GM19351 (cell line): Measurements from ENCODE around the gene TBATA.

Experiments used
- ATAC-seq: cut with Tn5 transposase; IDR thresholded peaks from one replicate; pipeline ENCODE4 v1.9.1; 2021; ENCODE audit warnings: mild to moderate bottlenecking, moderate library complexity; ENCODE audit not compliant: unreplicated experiment

The TBATA gene

GRCh38 chr10:70722820-70723424 is 62.3 kb downstream of the TBATA start:
- no peak for ATAC-seq
